MM.1S (cell line): ENCODE data around the gene RNF34.
A peak's percentile ranks its signal among the peaks of the same experiment; 100 is the strongest.

Experiments used
- DNase-seq: peaks from one replicate; pipeline ENCODE4 v3.0.0-alpha.2; 2015
- H2AFZ ChIP-seq: fragments of 300-600 bp; sonication (generic); 2 replicates; pipeline ENCODE4 v1.6.0; 2016; ENCODE audit warnings: antibody characterized with exemption, low read length
- H3F3A ChIP-seq: fragments of 300-600 bp; sonication (generic); 2 replicates; pipeline ENCODE4 v1.6.1; 2016; ENCODE audit warnings: mild to moderate bottlenecking, antibody characterized with exemption, low read length, moderate library complexity, mixed read lengths; ENCODE audit not compliant: insufficient read depth
- H3K27ac ChIP-seq: fragments of 300-600 bp; sonication (generic); 2 replicates; pipeline ENCODE4 v1.5.1; 2016; ENCODE audit warnings: mild to moderate bottlenecking, low read length
- H3K27me3 ChIP-seq: fragments of 300-600 bp; sonication (generic); replicated peaks from 2 replicates; pipeline ENCODE4 v1.6.0; 2016; ENCODE audit warnings: low read length; ENCODE audit not compliant: insufficient read depth
- H3K36me3 ChIP-seq: fragments of 300-600 bp; sonication (generic); replicated peaks from 2 replicates; pipeline ENCODE4 v1.6.1; 2016; ENCODE audit warnings: mild to moderate bottlenecking, low read length, mixed read lengths; ENCODE audit not compliant: insufficient read depth
- H3K4me1 ChIP-seq: fragments of 300-600 bp; sonication (generic); 2 replicates; pipeline ENCODE4 v1.6.1; 2016; ENCODE audit warnings: low read length, mixed read lengths
- H3K4me2 ChIP-seq: fragments of 300-600 bp; sonication (generic); 2 replicates; pipeline ENCODE4 v1.6.0; 2016; ENCODE audit warnings: low read depth, low read length
- H3K4me3 ChIP-seq: fragments of 300-600 bp; sonication (generic); 2 replicates; pipeline ENCODE4 v1.5.1; 2016; ENCODE audit warnings: low read length, mixed read lengths
- H3K79me2 ChIP-seq: fragments of 300-600 bp; sonication (generic); 2 replicates; pipeline ENCODE4 v1.6.1; 2016; ENCODE audit warnings: mixed run types, low read length, mixed read lengths
- H3K9ac ChIP-seq: fragments of 300-600 bp; sonication (generic); 2 replicates; pipeline ENCODE4 v1.6.1; 2016; ENCODE audit warnings: low read length, mixed read lengths
- H3K9me2 ChIP-seq: fragments of 300-600 bp; sonication (generic); replicated peaks from 2 replicates; pipeline ENCODE4 v1.6.1; 2016; ENCODE audit warnings: mild to moderate bottlenecking, low read length, mixed read lengths; ENCODE audit not compliant: insufficient read depth
- H3K9me3 ChIP-seq: fragments of 300-600 bp; sonication (generic); replicated peaks from 2 replicates; pipeline ENCODE4 v1.6.1; 2016; ENCODE audit warnings: mild to moderate bottlenecking, low read length, mixed read lengths; ENCODE audit not compliant: insufficient read depth
- H4K20me1 ChIP-seq: fragments of 300-600 bp; sonication (generic); 2 replicates; pipeline ENCODE4 v1.6.1; 2016; ENCODE audit warnings: mild to moderate bottlenecking, low read length, moderate library complexity, mixed read lengths; ENCODE audit not compliant: insufficient read depth
- CTCF ChIP-seq: fragments of 300-600 bp; sonication (generic); IDR thresholded peaks from 2 replicates; pipeline ENCODE4 v1.5.1; 2016; ENCODE audit warnings: antibody characterized with exemption, low read length, mixed read lengths
- EZH2 ChIP-seq: fragments of 300-600 bp; sonication (generic); optimal IDR thresholded peaks from 2 replicates; pipeline ENCODE3; 2017; ENCODE audit warnings: low read depth, mild to moderate bottlenecking, antibody characterized with exemption, low read length, mixed read lengths
- EZH2phosphoT487 ChIP-seq: fragments of 300-600 bp; sonication (generic); IDR thresholded peaks from 2 replicates; pipeline ENCODE4 v1.6.1; 2018; ENCODE audit warnings: antibody characterized with exemption, low read length

The RNF34 gene

DNA sequence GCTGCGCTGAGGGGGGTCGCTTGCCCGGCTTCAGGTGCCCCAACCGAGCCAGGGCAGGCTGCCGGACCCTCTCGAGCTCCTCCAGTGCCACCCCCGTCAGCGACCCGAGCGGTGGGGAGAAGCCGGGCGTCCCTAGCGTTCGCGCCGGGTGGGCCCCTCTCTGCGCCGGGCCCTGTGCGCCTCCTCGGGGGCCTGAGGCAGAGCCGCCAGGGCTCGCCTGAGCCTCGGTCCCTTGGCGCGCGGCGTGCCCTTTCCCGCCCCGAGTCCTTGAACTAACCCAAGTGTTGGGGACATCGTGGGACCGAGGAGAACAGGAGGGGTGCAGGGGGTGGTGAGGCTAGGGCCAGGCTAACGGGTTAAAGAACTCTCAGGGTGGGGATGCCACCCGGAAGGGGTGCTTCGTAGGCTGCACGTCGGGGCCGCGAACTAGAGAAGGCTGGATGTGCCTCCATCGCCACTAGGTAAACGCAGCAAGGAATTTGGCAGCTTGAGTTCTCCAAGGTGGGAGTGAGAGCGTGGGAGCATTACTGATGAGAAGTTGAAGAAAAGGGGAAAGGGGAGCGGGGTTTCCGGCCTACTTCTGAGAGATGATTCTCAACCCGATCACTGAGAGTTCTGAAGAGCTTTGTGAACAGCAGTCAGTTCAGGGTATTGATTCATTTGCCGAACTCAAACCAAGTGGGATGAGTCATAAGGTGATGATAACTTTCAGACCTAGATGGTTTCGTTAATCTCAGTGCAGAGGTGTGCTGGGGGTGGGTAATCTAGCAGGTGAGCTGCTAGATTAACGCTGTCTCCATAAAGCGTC is 618 bp downstream of the RNF34 start:
- Histone ChIP-seq H4K20me1 (no peaks in the 10 kb centered on the region), H3K4me1 (no peaks in the 10 kb centered on the region), H3K27ac (peak overlapping the region; percentile 64; the same call in 1 of the 2 replicates), H3K36me3 (no peaks in the 10 kb centered on the region), H3K4me3 (peak overlapping the region; percentile 83), H3K27me3 (no peaks in the 10 kb centered on the region), H3K9me3 (no peaks in the 10 kb centered on the region), H2AFZ (peak overlapping the region; percentile 45; the same call in 1 of the 2 replicates), H3K4me2 (peak overlapping the region; percentile 69), H3K9ac (peak overlapping the region; percentile 83), H3F3A (0 out of 2 replicates have a peak, but pooled peaks cover 5% of the 10 kb centered on the region), H3K79me2 (peaks cover 43% of the 10 kb centered on the region), H3K9me2 (no peaks in the 10 kb centered on the region)
- peak; percentile 26 for DNase-seq
- no peak for TF ChIP-seq EZH2phosphoT487

DNA sequence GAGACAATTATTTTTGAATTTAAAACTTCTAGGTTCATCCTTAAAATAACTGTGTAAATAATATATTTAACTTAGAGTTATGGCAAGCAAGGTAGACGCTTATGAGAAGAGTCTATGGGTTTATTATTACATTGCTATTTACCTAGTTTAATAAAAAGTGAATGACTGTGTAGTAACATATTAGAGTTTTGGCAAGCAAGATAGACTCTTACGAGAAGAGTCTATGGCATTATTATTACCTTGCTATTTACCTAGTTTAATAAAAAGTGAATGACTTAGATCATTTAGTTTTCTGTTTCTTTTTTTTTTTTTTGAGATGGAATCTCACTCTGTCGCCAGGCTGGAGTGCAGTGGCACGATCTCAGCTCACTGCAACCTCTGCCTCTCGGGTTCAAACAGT is 3.8 kb downstream of the RNF34 start:
- Histone ChIP-seq H2AFZ (no peak overlapping the region), H4K20me1 (no peaks in the 10 kb centered on the region), H3K4me2 (no peak overlapping the region), H3K4me3 (no peak overlapping the region), H3F3A (0 out of 2 replicates have a peak, but pooled peaks cover 5% of the 10 kb centered on the region), H3K9ac (no peak overlapping the region), H3K36me3 (no peaks in the 10 kb centered on the region), H3K27me3 (no peaks in the 10 kb centered on the region), H3K9me2 (no peaks in the 10 kb centered on the region), H3K79me2 (peaks cover 51% of the 10 kb centered on the region), H3K27ac (no peak overlapping the region), H3K9me3 (no peaks in the 10 kb centered on the region), H3K4me1 (no peaks in the 10 kb centered on the region)
- DNase-seq, result no peak
- TF ChIP-seq EZH2phosphoT487, result no peak
- no peak for TF ChIP-seq EZH2
- TF ChIP-seq CTCF, result no peak

GRCh38 chr12:121404734-121405133 is 4.8 kb downstream of the RNF34 start:
- Histone ChIP-seq H3K79me2 (peaks cover 51% of the 10 kb centered on the region), H3K4me2 (no peak overlapping the region), H3K36me3 (no peaks in the 10 kb centered on the region), H3K27me3 (no peaks in the 10 kb centered on the region), H3K9me2 (no peaks in the 10 kb centered on the region), H3F3A (no peaks in the 10 kb centered on the region), H4K20me1 (no peaks in the 10 kb centered on the region), H3K9ac (no peak overlapping the region), H3K4me1 (no peaks in the 10 kb centered on the region), H3K9me3 (no peaks in the 10 kb centered on the region), H3K27ac (no peak overlapping the region), H3K4me3 (no peak overlapping the region), H2AFZ (no peak overlapping the region)
- no peak for DNase-seq
- TF ChIP-seq CTCF (no peak), EZH2 (no peak)

DNA sequence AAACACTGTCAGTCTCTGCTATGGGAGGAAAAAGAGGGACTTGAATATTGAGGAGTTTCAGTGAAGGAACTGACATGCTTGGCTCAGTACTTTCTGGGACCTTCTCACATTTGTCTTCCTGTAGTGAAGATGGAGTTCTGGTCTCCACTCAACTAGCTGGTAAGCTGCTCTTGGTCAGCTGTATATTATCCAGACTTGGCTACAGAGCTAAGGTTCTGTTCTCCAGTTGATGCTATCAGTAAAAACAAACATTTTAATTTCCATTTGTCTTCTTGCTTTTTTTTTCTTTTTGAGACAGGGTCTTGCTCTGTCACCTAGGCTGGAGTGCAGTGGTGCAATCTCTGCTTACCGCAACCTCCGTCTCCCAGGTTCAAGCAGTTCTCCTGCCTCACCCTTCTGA is 5.3 kb downstream of the RNF34 start:
- no peaks in the 10 kb centered on the region for H3K4me1 ChIP-seq
- H3F3A ChIP-seq, result no peaks in the 10 kb centered on the region
- H3K27me3 ChIP-seq, result no peaks in the 10 kb centered on the region
- H3K9me3 ChIP-seq, result no peaks in the 10 kb centered on the region
- H3K9ac ChIP-seq, result no peak overlapping the region
- H3K9me2 ChIP-seq, result no peaks in the 10 kb centered on the region
- no peaks in the 10 kb centered on the region for H4K20me1 ChIP-seq
- DNase-seq, result no peak
- no peak overlapping the region for H2AFZ ChIP-seq
- peaks cover 48% of the 10 kb centered on the region for H3K79me2 ChIP-seq
- no peak overlapping the region for H3K4me3 ChIP-seq
- H3K36me3 ChIP-seq, result no peaks in the 10 kb centered on the region
- no peak overlapping the region for H3K4me2 ChIP-seq
- TF ChIP-seq CTCF (no peak), EZH2phosphoT487 (no peak), EZH2 (no peak)
- H3K27ac ChIP-seq, result no peak overlapping the region
